ENCODE measurements around the gene OR2D2.

The OR2D2 gene

GRCh38 chr11:6843670-6844069 lies 48.6 kb downstream of the OR2D2 start:
- no peak overlapping the region for H3K4me3 ChIP-seq
- no peak for DNase-seq (ENCODE audit: low spot score)
- no peak overlapping the region for H3K27ac ChIP-seq
- no peak for TF ChIP-seq CTCF (IDR thresholded peaks at IDR 0.05)

GRCh38 chr11:6841694-6842093 lies 50.6 kb downstream of the OR2D2 start:
- H3K27ac ChIP-seq: no peak overlapping the region
- TF ChIP-seq CTCF (IDR thresholded peaks at IDR 0.05): no peak
- no peak overlapping the region for H3K4me3 ChIP-seq
- DNase-seq (ENCODE audit: low spot score): no peak

All from coronary artery (tissue), 2 donors.